MCF 10A (cell line): ENCODE measurements around the gene PP2D1. TPM values are rescaled to one million over a fixed set of nuclear protein-coding genes. Genes with fewer than 3 reads are reported as not detected.

Source experiments
- BruUV-seq: library from RNA; stranded (reverse); fragments of 400-500 nt; replicated peaks from 2 replicates; lab custom pipeline; 2021; lab: Mats Ljungman, UMichigan
- CTCF ChIA-PET: fragments of 300-600 bp; sonication (Branson Sonifier 250); formaldehyde crosslinking; extraction: SDS; loops from one replicate; lab custom pipeline; 2021; ENCODE audit warnings: antibody characterized with exemption, inconsistent platforms; lab: Yijun Ruan, JAX
- POLR2A ChIA-PET: fragments of 300-600, 350-650 bp; sonication (Branson Sonifier 250); formaldehyde crosslinking; extraction: SDS; loops from one replicate; lab custom pipeline; 2020; ENCODE audit warnings: antibody characterized with exemption, inconsistent platforms; lab: Yijun Ruan, JAX
- DNase-seq: peaks from one replicate; pipeline ENCODE4 v3.0.0-alpha.2; 2018; ENCODE audit not compliant: unreplicated experiment
- H3K27ac Mint-ChIP-seq: one replicate; pipeline ENCODE4 v1.8.0; 2022; ENCODE audit warnings: mild to moderate bottlenecking, low read depth, mixed read lengths; ENCODE audit not compliant: unreplicated experiment
- H3K27me3 Mint-ChIP-seq: one replicate; pipeline ENCODE4 v1.8.0; 2022; ENCODE audit warnings: mixed read lengths; ENCODE audit not compliant: insufficient read depth, unreplicated experiment
- H3K36me3 Mint-ChIP-seq: one replicate; pipeline ENCODE4 v1.8.0; 2022; ENCODE audit warnings: mild to moderate bottlenecking, moderate library complexity, mixed read lengths; ENCODE audit not compliant: insufficient read depth, unreplicated experiment
- H3K4me1 Mint-ChIP-seq: one replicate; pipeline ENCODE4 v1.8.0; 2022; ENCODE audit warnings: mixed read lengths; ENCODE audit not compliant: insufficient read depth, unreplicated experiment
- H3K4me3 Mint-ChIP-seq: one replicate; pipeline ENCODE4 v1.8.0; 2022; ENCODE audit warnings: mild to moderate bottlenecking, moderate library complexity, mixed read lengths; ENCODE audit not compliant: unreplicated experiment
- H3K9me3 Mint-ChIP-seq: one replicate; pipeline ENCODE4 v1.8.0; 2022; ENCODE audit warnings: mixed read lengths; ENCODE audit not compliant: unreplicated experiment
- intact Hi-C: fragments of 100-400 bp; cut with micrococcal nuclease; formaldehyde crosslinking; loops from 2 replicates; pipeline ENCODE4 v1.14.1; 2022
- total RNA-seq: library from RNA; stranded (reverse); gene quantifications from 2 replicates; pipeline ENCODE4 v1.2.3, GENCODE V29; 2022
- TF ChIP-seq, protein P1 (sequence below): fragments of 200-600 bp; IDR thresholded peaks from one replicate; pipeline ENCODE4 v1.8.0; 2022; ENCODE audit warnings: antibody characterized with exemption, mild to moderate bottlenecking; ENCODE audit not compliant: unreplicated experiment

Gene PP2D1
- total RNA-seq, 1 experiment from 2014 or later = not detected

DNA sequence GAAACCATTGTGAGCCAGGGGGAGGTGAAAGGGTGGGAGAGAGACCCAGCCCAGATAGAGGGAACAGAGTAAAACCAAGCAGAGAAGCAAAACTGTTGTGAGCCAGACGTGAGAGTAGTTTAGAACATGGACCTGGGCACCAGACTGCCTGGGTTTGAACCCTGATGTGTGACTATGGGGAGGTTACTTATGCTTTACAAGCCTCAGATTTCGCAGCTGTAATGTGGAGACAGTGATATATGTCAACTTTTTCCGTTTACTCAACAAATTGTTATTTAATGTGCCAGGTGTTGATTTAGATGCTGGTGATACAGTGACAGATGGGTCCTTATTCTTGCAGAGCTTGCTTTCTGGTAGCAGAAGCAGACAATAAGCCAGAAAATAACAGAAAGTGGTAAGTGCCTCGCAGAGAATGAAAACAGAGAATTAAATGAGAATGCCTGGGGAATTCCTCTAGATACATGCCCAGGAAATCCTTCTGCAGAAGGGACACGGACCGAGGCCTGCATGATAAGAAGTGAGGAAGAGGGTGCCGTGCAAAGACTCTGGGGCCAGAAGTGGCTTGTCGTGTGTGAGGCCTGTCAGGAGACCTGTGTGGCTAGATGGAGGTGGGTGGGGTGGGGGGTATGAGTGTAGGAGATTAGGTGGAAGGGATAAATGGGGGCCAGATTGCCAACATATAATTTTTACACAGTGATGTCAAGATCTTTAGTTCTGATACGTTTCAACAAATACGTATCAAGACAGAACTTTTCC is 43.1 kb upstream of the PP2D1 start:
- H3K36me3 Mint-ChIP-seq = no peaks in the 10 kb centered on the region
- POLR2A ChIA-PET = interaction anchor here (0.9 to 5.4 kb wide), 7 partner anchors 12 to 131 kb away, joined by 3 to 88 read pairs (median 4); partner anchors contain the start of genes KAT2B and SGO1
- no peak overlapping the region for H3K4me3 Mint-ChIP-seq
- no peaks in the 10 kb centered on the region for H3K27me3 Mint-ChIP-seq
- no peaks in the 10 kb centered on the region for H3K4me1 Mint-ChIP-seq
- CTCF ChIA-PET = interaction anchor here (0.6 to 2.8 kb wide), 2 partner anchors 14 to 55 kb away, joined by 4 to 19 read pairs; partner anchors contain the start of gene KAT2B
- intact Hi-C loops = loop anchor here (2.0 kb wide), 1 partner anchor 14 kb away; the partner anchor contains the start of gene KAT2B
- no peak overlapping the region for H3K27ac Mint-ChIP-seq
- BruUV-seq = no TSS peak
- DNase-seq = no peak
- TF ChIP-seq, protein P1, sequence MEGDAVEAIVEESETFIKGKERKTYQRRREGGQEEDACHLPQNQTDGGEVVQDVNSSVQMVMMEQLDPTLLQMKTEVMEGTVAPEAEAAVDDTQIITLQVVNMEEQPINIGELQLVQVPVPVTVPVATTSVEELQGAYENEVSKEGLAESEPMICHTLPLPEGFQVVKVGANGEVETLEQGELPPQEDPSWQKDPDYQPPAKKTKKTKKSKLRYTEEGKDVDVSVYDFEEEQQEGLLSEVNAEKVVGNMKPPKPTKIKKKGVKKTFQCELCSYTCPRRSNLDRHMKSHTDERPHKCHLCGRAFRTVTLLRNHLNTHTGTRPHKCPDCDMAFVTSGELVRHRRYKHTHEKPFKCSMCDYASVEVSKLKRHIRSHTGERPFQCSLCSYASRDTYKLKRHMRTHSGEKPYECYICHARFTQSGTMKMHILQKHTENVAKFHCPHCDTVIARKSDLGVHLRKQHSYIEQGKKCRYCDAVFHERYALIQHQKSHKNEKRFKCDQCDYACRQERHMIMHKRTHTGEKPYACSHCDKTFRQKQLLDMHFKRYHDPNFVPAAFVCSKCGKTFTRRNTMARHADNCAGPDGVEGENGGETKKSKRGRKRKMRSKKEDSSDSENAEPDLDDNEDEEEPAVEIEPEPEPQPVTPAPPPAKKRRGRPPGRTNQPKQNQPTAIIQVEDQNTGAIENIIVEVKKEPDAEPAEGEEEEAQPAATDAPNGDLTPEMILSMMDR = no peak
- no peaks in the 10 kb centered on the region for H3K9me3 Mint-ChIP-seq

GRCh38 chr3:20054549-20054987 is 42.5 kb upstream of the PP2D1 start:
- Mint-ChIP-seq H3K9me3 (no peaks in the 10 kb centered on the region), H3K4me1 (no peaks in the 10 kb centered on the region), H3K4me3 (no peak overlapping the region), H3K36me3 (no peaks in the 10 kb centered on the region), H3K27ac (no peak overlapping the region), H3K27me3 (no peaks in the 10 kb centered on the region)
- peak; percentile 100 for DNase-seq
- ChIA-PET POLR2A (interaction anchor here (0.9 to 5.4 kb wide), 9 partner anchors 9 to 132 kb away, joined by 3 to 88 read pairs (median 4); partner anchors contain the start of genes KAT2B and SGO1), CTCF (interaction anchor here (2.8 kb wide), 1 partner anchor 13 kb away, joined by 19 read pairs; the partner anchor contains the start of gene KAT2B)
- TF ChIP-seq, protein P1 = no peak
- intact Hi-C loops = loop anchor here (1.0 to 2.0 kb wide), 2 partner anchors 14 to 132 kb away; partner anchors contain the start of genes KAT2B and SGO1
- BruUV-seq = no TSS peak

DNA sequence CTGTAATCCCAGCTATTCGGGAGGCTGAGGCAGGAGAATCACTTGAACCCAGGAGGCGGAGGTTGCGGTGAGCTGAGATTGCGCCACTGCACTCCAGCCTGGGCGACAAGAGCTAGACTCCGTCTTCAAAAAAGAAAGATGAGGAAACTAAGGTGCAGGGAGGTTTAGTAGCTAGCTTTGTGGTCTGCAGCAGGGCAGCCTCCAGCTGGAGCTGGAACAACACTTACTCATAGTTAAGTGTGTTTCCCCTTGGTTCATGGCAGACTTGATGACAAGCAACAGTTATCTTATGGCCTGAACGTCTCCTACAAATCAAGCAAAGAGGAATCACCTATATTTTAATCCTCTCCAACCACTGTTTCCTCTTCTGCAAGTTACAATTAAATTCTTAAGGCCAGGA is 40.8 kb upstream of the PP2D1 start:
- ChIA-PET CTCF (interaction anchor here (0.6 to 2.8 kb wide), 2 partner anchors 12 to 234 kb away, joined by 7 to 19 read pairs; partner anchors contain the start of gene KAT2B), POLR2A (interaction anchor here (5.4 kb wide), 1 partner anchor 10 kb away, joined by 88 read pairs; the partner anchor contains the start of gene KAT2B)
- no peak overlapping the region for H3K27ac Mint-ChIP-seq
- H3K4me1 Mint-ChIP-seq = no peaks in the 10 kb centered on the region
- DNase-seq = no peak
- TF ChIP-seq, protein P1 = no peak
- no TSS peak for BruUV-seq
- H3K4me3 Mint-ChIP-seq = no peak overlapping the region
- no peaks in the 10 kb centered on the region for H3K9me3 Mint-ChIP-seq
- H3K27me3 Mint-ChIP-seq = no peaks in the 10 kb centered on the region
- intact Hi-C loops = no loop called here
- H3K36me3 Mint-ChIP-seq = no peaks in the 10 kb centered on the region
